8988T (cell line): ENCODE data around the gene ACTL10.

Experiments used
- DNase-seq: peaks from one replicate; pipeline ENCODE4 v3.0.0; 2011

The ACTL10 gene

DNA sequence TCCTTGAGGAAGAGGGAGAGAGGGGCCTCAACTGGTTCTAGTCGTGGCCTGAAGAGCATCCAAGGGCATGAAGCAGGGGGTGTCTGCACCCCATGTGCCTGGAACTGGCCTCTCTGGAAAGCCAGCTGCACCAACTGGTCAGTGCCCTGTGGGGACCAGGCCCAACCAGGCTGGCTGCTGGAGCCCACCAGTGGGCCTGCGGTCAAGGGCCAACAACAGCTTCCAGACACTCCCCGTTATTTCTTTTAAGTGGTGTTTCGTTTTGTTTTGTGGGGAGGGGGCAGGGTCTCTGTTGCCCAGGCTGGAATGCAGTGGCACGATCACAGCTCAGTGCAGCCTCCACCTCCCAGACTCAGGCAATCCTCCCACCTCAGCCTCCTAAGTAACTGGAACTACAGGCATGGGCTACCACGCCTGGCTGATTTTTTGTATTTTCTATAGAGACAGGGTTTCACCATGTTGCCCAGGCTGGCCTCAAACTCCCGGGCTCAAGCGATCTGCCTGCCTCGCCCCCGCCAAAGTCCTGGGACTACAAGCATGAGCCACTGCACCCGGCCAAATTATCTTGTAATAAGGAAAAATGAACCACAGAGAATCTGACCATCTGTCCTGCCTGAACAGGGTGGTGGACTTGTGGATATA, 16.5 kb upstream of the ACTL10 start:
- DNase-seq, result no peak

DNA sequence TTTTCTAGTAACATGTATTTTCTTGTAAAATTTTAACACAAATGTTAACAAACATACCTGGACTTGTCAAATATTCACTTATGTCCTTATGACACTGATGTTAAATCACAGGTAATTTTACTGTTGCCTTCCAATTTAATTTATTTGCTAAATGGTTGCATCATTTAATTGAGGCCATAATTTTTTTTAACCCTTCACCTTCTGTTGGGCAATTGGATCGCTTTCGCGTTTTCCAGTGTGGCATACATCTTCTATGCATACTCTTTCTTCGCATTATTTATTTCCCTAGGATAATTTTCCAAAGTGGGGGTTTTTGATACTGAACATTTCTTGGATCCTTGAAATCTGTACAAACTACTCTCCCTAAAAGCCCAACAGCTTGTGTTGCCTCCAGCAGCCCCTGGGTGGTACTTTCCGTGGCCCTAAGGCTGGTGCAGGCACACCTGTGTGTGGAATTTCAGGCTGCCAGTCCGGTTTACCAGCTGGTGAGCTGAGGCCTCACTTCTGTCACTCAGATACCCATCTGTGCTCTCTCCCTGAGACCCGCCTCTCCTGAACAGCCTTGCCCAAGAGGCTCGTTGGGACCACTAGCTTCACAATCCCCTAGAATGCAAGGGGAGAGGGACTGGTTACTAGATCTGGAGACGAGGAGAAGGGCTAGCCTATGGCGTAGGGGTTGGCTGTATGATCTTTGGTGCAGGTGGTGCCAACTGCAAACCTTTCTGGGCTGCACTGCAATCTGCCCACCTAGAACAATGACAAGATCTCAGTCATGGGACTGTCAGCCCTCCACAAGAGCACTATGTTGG, 15.8 kb upstream of the ACTL10 start:
- DNase-seq, result peak; percentile 14

DNA sequence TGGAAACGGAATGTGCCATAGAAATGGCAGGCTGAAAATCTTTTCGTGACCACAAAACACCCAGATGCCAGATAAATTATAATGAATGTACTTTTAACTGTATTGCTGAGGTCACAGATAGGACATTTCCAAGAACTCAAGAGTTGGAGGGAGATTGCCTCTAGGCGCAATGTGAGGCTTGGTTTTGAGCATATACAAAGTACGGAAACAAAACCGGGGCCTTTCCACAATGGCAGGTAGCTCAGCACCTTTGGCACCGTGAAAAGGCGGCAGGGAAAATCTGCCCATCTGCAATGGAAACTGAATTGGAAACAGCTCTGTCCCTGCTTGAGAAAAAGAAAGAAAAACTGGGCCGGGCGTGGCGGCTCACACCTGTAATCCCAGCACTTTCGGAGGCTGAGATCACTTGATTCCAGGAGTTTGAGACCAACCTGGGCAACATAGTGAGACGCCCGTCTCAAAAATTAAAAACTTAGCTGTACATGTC, 15.1 kb upstream of the ACTL10 start:
- no peak for DNase-seq

DNA sequence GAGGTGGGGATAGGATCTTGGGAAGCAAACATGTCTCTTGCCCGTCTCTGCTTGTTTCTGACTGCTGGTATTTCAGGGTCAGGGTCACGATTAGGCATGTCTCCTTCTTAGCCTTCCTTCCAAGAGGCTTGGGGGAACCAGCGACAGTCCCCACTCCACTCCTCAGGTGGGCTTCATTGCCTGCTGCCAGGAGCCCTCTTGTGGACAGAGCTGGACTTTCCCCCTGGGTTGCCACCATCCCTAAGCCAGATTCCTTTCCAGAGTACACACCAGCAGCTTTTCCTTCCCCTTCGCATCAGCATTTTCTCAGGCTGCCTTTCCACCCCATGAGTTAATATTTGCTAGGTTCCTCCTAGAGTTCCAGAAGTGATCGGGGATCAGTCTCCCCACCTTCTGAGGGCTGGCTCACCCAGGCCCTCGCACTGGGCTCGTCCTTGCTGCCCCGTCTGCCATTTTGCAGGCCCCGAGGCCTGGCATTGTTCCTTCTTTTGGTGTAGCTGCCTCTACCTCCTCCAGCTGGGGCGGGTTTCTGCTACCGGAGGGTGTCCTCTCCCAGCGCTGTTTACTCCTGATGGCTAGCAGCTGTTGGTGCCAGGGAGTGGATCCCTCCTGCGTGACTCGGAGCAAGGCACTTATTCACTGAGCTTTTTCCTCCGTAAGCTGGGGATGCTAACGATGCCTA, 13.4 kb upstream of the ACTL10 start:
- peak; percentile 84 for DNase-seq

DNA sequence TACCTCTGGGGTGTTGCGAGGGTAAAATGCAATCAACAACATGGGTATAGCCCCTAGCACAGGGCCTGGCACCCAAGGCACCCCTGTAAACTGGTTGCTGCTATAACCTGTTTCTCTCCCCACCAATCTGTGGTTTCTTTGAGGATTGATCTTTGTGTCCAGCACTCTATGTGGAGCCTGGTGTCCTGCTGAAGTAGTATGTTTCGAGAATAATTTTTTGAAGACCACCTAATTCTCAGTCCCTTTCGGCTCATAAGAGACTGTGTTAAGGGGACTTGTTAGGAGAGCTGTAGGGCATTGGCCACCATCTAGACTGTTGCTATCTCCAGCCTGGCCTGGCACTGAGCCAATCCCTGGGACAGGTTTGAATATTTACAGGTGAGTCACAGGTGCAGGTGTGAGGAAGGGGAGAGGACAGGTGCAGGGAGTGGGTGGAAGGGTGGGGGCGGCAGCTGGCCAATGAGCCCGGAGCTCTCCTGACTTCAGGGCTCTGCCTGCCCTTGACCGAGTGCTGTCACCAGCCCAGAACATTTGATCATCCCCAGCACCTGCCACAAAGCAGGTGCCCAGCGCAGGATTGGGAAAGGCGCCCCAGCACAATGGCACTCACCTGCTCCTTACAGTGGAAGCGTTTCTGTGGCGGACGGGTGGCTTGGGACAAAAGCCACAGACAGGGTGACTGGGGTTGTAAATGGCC, 12.7 kb upstream of the ACTL10 start:
- DNase-seq, result no peak

DNA sequence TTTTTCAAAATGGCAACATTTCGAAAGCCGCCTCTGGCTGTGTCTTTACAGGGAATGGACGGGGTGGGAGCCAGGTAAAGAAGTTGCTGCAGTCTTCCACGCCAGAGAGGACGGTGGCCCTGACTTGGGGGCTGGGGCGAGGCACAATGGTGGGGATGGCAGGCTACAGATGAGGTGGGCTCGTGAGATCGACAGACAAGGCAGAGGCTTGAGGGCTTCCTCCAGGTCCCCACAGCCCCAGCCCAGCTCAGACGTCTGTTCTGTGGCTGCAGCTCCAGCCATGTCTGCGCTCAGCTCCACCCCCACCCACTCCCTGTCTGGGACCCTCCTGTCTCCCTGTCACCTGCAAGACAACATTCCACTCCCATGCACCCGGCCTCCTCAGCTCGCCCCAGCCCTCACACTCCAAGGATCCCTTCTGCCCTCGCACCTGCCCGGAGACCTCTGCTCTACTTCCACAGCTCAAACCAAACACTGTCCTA, 12.0 kb upstream of the ACTL10 start:
- DNase-seq, result peak; percentile 11

DNA sequence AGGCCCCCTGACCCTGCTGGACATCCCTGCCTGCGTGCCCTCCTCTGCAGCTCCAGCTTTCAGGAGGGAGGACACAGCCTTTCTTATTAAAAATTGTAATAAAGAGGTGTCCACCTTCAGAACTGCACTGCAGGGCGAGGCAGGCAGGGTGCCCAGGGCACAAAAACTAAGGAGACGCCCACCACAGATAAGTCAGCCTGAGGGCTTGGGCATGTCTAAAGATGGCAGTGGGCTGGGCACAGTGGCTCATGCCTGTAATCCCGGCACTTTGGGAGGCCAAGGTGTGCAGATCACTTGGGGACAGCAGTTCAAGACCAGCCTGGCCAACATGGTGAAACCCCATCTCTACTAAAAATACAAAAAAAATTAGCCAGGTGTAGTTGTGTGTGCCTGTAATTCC, 11.6 kb upstream of the ACTL10 start:
- no peak for DNase-seq

DNA sequence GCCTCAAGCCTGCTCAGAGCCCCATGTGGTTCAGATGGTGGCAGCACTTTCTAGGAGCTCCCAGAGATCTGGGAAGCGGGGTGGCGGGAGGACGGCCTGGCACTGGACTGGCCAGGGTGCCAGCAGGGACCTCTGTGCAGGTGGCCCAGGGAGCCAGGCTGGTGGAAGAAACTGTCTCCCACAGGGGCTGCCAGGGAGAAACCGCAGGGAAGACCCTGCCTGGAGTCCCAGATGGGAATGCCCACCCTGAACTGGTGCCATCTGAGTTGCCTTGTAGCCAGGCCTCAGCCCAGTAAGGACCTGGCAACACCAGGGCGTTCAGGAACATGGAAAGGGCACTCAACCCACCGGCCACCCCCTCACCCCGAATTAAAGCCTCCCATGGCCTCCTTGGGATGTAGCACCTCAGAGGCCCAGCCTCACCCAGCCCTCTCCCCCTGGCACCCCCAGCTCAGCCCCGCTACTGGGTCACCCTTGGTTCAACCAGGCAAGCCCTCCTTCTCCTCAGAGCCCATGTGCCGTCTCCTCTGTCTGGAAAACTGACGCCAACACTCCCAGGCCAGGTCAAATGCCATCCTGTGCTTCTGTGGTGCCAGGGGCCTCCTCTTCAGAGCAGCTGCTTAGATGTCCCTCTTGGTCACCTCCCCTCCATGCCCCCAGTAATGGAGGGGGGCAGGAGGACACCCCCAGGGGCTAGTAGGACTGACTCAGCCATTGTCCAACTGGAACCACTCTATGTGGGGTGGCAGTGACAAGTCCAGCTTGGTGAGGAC, 10.5 kb upstream of the ACTL10 start:
- DNase-seq, result peak; percentile 26

DNA sequence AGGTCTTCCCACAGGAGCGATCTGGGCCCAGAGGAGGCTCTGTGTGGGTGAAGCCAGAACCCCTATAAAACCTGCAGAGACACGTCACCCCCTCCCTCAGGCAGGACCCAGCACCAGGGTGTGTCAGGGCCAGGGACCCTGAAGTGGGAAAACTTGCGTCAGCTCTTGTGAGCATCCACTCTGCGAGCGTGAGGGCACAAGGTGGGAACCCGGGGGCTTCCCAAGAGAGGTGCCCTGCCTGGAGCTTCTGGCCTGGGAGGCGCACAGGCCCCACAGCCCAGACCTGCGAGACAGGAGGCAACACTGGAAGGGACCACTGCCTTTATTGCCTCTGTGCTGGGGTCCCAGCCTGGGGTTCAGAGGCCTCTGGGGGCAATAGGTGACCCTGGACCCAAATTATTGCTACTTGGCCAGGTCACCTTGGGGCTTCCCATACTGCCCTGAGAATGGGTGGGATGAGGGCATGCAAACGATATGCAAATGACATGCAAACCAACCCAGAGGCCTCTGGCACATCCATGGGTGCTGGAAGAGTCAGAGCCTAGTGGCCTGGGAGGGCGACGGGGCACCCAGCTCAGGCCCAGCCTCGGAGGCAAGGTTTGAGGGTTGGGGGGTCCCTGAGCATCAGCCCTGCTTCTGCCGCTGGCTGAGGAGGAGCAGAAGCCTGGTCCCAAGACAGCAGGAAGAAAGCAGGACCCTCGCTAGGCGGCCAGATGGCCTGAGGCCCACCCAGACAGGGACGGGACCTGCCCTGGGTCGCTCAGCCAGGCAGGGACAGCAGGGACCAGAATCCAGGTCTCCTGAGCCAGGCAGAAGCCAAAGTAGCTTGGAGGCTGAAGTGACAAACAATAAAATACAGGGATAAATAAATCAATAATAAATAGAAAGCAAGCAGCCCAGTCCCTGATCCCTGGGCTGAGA, 9.7 kb upstream of the ACTL10 start:
- DNase-seq, result peak; percentile 15

DNA sequence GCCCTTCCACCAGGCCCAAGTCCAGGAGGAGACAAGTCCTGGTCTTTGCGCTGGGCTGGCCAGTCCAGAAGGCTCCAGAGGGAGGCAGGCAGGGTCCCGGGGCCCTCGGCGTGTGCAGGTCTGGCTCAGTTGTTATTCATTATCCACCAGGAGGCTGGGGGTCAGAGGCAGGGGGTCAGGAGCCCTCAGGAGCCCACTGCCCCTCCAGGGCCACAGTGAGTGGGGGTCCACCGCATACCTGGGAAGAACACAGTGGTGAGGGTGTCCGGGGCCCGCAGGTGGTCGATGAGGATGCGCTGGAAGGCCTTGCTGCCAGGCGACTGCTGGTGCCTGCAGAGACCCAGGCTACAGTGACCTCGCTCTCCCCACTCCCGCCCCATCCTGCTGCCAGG, 9.0 kb upstream of the ACTL10 start:
- DNase-seq, result peak; percentile 11

DNA sequence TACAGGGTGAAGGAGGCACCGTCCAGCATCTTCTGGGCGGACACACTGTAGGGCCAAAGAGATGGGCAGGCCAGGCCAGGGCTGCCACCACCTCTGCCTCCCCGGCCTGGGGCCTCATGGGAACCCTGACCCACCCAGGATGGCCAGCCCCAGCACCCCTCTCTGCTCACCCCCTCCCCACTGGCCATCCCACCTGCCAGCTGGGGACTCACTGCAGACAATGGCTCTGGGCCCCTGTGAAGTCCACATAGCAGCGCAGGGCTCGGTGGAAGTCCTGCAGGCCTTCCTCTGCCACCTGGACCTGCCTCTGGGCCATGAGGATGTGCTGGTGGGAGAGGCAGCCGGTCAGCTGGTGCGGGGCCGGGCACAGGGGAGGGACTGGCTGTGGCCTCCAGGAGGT, 8.2 kb upstream of the ACTL10 start:
- DNase-seq, result peak; percentile 17

DNA sequence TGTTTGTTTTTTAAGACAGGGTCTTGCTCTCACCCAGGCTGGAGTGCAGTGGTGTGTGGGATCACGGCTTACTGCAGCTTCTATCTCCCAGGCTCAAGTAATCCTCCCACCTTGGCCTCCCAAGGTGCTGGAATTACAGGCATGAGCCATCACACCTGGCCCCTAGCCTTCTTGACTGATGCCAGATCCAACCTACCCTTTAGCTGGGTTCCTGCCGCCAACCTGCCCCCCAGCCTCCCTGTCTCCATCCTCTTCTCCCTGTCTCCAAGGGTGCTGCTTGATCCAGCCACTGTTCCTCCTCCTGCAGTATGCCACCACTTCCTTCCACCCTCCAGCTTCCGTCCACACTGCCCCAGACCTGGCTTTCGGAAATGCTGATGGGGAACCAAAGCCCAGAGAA, 7.8 kb upstream of the ACTL10 start:
- no peak for DNase-seq

DNA sequence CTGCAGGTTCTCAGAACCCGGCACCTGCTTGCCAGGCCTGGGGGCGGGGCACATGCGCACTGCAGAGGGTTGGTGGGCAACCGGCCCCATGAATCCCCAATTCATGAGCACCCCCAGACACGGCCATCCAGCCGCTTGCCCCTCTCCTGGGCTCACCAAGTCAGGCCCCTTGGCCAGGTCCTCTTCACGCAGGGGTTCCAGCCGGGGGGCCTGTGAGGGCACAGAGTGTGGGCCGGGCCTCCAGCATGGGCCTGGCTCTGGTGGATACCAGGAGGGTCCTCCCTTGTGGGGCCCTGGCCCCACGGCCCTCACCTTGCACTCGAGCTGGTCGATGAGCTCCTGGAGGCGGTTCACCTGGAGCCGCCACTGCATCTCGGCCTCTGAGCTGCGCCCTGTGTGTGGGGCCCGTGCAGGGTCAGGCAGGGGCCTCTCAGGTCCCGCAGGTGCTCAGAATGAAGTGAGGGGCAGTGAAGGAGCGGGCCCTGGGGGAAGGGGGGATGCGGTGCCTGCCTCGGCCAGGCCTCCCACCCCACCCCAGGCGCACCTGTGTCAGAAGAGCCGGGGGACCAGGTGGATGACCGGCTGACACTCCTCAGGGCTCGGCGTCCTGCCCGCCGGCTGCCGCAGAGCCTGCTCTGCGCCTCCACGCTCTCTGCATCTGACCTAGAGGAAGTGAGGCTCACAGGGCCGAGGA, 7.3 kb upstream of the ACTL10 start:
- DNase-seq, result peak; percentile 7

DNA sequence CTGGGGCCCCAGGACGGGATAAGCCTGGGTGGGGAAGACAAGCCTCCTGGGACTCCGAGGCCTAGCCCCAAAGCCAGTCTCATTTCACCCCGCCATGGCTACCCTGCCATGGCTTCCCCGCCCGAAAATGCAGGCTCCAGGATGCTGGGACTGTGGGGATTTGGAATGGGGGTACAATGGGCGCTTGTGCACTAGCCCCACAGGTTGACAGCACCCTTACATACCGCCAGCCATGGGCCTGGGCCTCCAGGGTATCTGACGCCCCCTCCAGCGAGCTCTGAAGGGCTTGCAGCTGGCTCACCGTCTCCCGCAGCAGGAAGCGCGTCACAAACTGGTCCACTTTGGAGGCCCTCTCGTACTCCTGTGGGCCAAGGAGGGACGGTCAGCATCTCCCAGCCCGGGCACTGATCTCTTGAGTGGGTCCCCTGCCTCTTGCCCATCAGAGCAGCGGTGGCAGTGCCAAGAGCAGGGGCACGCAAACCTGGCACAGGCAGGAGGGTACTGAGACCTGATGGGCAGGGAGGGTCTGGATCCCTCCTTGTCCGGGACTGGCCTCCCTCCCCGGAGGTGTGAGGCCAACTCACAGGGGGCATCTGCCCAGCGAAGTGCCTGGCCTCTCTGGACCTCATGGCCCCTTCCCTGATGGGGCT, 6.6 kb upstream of the ACTL10 start:
- DNase-seq, result no peak

DNA sequence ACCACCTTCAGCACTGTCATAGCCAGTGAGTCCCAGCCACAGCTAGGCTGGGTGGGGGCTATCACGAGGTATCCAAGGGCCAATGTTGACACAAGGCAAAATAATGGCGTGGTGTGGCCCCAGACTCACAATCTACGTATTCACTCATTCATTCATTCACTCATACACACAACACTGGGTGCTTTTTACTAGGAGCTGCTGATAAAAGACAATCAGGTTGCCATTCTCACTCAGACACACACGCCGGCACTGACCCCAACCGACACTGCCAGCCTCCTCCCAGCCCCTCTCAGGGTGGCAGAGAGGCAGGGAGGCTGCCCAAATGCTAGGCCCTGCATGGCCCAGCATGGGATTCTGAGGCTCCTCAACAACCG, 6.1 kb upstream of the ACTL10 start:
- DNase-seq, result no peak

DNA sequence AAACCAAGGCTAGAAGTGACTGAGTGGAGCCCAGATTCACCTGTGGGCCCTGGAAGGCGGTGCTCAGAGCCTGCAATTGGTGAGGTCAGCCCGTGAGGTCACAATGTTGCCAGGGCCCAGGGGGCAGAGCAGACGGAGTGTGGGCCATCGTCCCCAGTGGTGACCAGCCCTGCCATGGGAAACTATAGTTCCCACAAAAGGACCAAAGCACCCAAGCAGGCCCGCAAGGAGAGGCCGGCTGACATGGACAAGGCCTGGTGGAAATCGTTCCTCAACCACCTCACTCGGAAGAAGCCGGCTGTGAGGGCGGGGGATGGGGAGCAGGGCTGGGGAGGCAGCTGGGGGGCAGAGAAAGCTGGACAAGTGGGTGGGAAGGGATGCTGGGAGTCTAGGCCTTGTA, 4.6 kb upstream of the ACTL10 start, which contains the start of gene C20orf144:
TSS of gene C20orf144 (plus strand) at position 156 of the 400 bp plus-strand sequence. CDS start at position 175, 19 bp downstream.
- peak; percentile 17 for DNase-seq

DNA sequence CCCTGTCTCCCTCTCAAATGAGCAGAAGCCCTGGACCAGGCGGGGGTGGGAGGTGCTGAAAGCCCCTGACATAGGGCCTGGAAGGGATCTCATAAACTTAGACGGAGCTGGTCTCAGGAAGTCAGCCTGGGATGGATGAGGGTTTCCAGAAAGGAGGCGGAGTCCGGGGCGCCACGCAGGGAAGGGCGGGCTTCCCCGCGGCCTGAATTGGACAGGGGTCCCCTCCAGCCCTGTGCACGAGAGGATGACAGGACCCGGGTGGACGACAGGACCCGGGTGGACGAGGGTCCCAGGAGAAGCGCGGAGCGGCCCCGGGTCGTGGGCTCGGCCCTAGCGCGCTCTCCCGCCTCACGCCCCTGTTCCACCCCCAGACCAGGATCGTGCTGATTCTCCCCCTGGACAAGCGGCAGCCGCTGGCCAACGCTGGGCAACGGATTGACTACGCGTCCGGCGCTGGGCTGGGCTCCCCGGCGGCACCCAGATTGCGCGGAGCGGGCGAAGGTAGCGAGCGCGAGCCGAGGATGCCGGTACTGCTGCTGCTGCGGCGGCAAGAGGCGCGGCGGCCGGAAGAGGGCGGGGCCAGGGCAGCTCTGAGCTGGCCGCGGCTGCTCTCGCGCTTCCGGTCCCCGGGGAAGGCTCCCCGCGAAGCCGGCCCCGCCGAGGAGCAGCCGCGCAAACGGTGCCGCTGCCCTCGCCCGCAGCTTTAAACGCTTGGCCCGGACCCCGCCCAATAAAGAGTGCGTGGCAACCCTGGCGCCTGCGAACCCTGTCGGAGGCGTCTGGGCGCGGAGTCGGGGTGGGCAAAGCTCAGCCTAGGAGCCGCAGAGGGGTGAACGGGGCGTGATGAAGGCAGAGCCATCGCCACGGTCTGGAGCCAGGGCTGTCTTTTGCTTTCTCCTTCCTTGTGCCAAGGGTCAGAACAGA, 3.3 kb upstream of the ACTL10 start:
- DNase-seq, result peak; percentile 94

DNA sequence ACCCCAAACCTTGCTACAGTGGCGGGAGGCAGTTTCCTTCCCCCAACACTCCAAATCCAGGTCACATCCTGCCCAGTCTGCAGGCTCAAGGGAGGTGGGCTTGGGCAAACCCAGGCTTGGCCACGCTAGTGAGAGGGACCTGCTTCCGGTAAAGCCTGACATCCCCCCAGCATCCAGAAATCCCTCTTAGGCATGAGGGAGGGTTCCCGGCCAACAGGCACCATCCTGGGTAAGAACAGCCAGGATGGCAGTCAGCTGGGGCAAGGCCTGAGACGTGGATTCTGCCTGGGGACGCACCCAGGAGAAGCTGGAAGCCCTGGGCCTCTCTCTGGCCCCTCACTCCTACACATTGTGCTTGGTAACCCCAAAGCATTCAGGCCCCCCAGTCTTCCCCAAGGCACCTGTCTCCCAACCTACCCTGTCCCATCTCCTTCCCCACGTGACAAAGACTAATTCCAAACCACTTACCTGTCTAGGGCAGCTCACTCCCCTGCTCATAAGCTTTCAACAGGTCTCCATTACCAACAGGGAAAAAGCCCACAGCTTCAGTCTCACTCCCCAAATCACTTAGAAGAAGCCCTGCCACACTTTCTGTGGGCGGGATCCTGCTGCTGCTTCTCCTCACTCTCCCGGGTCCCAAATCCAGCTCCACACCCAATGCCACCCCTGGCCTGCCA, 2.5 kb upstream of the ACTL10 start:
- peak; percentile 52 for DNase-seq
